Measurements from ENCODE around the gene HOXB7. TPM values are rescaled to one million over a fixed set of nuclear protein-coding genes. Genes with fewer than 3 reads are reported as not detected.

The HOXB7 gene
- total and polyA plus RNA-seq, 10 of the 15 experiments (the other 5 are each of a cell fraction or from before 2014, with no cell fraction given), result 2.8 to 7.4 (median 4.2) TPM

GRCh38 chr17:48642843-48643696 lies 32.3 kb upstream of the HOXB7 start (continued):
- TF ChIP-seq, protein P1, sequence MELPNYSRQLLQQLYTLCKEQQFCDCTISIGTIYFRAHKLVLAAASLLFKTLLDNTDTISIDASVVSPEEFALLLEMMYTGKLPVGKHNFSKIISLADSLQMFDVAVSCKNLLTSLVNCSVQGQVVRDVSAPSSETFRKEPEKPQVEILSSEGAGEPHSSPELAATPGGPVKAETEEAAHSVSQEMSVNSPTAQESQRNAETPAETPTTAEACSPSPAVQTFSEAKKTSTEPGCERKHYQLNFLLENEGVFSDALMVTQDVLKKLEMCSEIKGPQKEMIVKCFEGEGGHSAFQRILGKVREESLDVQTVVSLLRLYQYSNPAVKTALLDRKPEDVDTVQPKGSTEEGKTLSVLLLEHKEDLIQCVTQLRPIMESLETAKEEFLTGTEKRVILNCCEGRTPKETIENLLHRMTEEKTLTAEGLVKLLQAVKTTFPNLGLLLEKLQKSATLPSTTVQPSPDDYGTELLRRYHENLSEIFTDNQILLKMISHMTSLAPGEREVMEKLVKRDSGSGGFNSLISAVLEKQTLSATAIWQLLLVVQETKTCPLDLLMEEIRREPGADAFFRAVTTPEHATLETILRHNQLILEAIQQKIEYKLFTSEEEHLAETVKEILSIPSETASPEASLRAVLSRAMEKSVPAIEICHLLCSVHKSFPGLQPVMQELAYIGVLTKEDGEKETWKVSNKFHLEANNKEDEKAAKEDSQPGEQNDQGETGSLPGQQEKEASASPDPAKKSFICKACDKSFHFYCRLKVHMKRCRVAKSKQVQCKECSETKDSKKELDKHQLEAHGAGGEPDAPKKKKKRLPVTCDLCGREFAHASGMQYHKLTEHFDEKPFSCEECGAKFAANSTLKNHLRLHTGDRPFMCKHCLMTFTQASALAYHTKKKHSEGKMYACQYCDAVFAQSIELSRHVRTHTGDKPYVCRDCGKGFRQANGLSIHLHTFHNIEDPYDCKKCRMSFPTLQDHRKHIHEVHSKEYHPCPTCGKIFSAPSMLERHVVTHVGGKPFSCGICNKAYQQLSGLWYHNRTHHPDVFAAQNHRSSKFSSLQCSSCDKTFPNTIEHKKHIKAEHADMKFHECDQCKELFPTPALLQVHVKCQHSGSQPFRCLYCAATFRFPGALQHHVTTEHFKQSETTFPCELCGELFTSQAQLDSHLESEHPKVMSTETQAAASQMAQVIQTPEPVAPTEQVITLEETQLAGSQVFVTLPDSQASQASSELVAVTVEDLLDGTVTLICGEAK (IDR thresholded peaks at IDR 0.05; ENCODE audit: borderline replicate concordance), result no peak

DNA sequence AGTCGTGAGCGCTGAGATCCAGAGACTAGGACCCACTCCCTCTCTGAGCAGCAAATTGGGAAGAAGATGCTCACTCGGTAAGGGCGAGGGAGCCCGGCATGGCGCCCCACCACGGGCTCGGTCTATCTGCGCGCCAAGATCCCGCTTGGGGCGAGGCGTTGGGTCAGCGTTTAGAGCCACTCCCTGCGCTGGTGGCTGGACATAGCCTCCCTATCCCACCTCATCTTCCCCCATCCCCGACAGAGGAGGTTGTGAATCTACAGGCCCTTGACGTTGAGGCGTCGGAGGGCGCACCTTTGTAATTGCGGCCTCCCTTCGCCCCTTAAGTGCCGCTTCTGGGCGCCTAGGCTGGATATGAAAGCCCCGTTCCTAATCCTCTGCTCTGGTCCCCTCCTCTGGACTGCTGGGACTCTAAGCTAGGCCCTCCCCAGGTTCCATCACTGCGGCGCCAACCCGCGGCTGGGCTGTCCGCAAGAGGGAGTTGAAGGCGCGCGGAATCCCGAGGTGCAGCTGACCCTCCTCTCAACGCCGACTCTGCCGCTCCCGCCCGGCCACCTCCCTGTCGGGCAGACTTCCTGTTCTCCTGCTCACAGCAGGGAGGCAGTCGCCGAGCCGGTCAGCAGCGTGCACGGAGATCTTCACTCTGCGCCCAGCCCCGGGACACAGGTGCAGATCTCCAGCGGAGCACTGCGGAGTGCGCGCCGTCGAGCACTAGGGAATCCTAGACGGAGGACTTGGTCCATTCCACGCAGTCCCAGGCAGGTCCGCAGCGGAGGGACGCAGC lies 31.4 kb upstream of the HOXB7 start:
- FAIRE-seq (no peak), ATAC-seq (no peak), DNase-seq (ENCODE audit: low read depth, low spot score) (no peak)
- intact Hi-C loops (cut with micrococcal nuclease; ENCODE audit: unreplicated experiment) (no loop called here), in situ Hi-C loops (cut with MboI) (no loop called here)
- ChIA-PET POLR2A (no interaction called here), SMC1A (ENCODE audit: uncharacterized antibody, unreplicated experiment) (no interaction called here), CTCF (no interaction called here), RAD21 (ENCODE audit: unreplicated experiment) (no interaction called here)
- no peak overlapping the region for H3K9ac ChIP-seq (ENCODE audit: control insufficient read depth, insufficient read depth, low read length)
- no peaks in the 10 kb centered on the region for H4K20me1 ChIP-seq (ENCODE audit: control insufficient read depth, insufficient read depth)
- no peak overlapping the region for H3K4me2 ChIP-seq (ENCODE audit: control insufficient read depth, insufficient read depth)
- no peaks in the 10 kb centered on the region; the same call in 1 of the 2 replicates for H3K4me1 ChIP-seq (ENCODE audit: control insufficient read depth, insufficient read depth, low read length)
- H3K79me2 ChIP-seq (ENCODE audit: control insufficient read depth, insufficient read depth, low read length), result no peaks in the 10 kb centered on the region
- WGBS (ENCODE audit: insufficient coverage, insufficient replicate concordance, low lambda C conversion rate, missing lambda C conversion rate), result 40% methylated on average over 58 of the region's 58 CpGs
- H3K9me3 ChIP-seq (replicated peaks; ENCODE audit: control insufficient read depth, insufficient read depth, low read length), result no peaks in the 10 kb centered on the region
- no peak overlapping the region for H3K4me3 ChIP-seq
- H3K27ac ChIP-seq (ENCODE audit: control insufficient read depth, insufficient read depth), result no peak overlapping the region
- peaks cover 10 to 19% of the 10 kb centered on the region in 2 experiments for H3K27me3 ChIP-seq (replicated peaks in 1 of 2; ENCODE audit: control insufficient read depth in 2 of 2, insufficient read depth in 2 of 2, low read length in 1 of 2)
- H2AFZ ChIP-seq (ENCODE audit: control insufficient read depth, low read depth, low read length), result no peak overlapping the region
- no peak for TF ChIP-seq BCL11A (IDR thresholded peaks at IDR 0.05; ENCODE audit: low read depth, low read length)
- no peak for TF ChIP-seq KDM1A (IDR thresholded peaks at IDR 0.05; ENCODE audit: borderline replicate concordance)
- TF ChIP-seq NR2F1 (conservative IDR thresholded peaks at IDR 0.05), result no peak
- TF ChIP-seq KLF5 (IDR thresholded peaks at IDR 0.05; ENCODE audit: partially characterized antibody), result no peak
- no peak for TF ChIP-seq MAX (IDR thresholded peaks at IDR 0.05; ENCODE audit: low read depth, low read length)
- TF ChIP-seq CHD4 (IDR thresholded peaks at IDR 0.05), result no peak
- no peak for TF ChIP-seq NFYA (IDR thresholded peaks at IDR 0.05; ENCODE audit: borderline replicate concordance, low read depth, low read length)
- no peak for TF ChIP-seq SRF (IDR thresholded peaks at IDR 0.05; ENCODE audit: low read depth in 2 of 2, low read length in 2 of 2)
- TF ChIP-seq EGR1 (IDR thresholded peaks at IDR 0.05; ENCODE audit: borderline replicate concordance in 1 of 2, low read depth in 2 of 2, low read length in 2 of 2), result no peak
- TF ChIP-seq RCOR1 (conservative IDR thresholded peaks at IDR 0.05; ENCODE audit: low read depth, low read length), result no peak
- TF ChIP-seq SIX5 (IDR thresholded peaks at IDR 0.05; ENCODE audit: low read depth, low read length, severe bottlenecking), result no peak
- TF ChIP-seq SUZ12 (IDR thresholded peaks at IDR 0.05; ENCODE audit: unreplicated experiment), result no peak
- no peak for TF ChIP-seq CREM (IDR thresholded peaks at IDR 0.05; ENCODE audit: low read depth)
- TF ChIP-seq SMARCA5 (IDR thresholded peaks at IDR 0.05), result no peak
- TF ChIP-seq MYB (IDR thresholded peaks at IDR 0.05; ENCODE audit: borderline replicate concordance, low read depth, low read length), result no peak
- TF ChIP-seq IKZF2 (IDR thresholded peaks at IDR 0.05), result no peak
- no peak for TF ChIP-seq MTA2 (IDR thresholded peaks at IDR 0.05; ENCODE audit: low read depth)
- no peak for TF ChIP-seq CBX5 (IDR thresholded peaks at IDR 0.05; ENCODE audit: low read depth)
- no peaks in the 10 kb centered on the region for H3K36me3 ChIP-seq (ENCODE audit: control insufficient read depth in 2 of 2, insufficient read depth in 2 of 2, low read length in 1 of 2)
- BruUV-seq (replicated peaks), result no TSS peak

Data from GM12878 (cell line).